Activated naive CD4-positive, alpha-beta T cell treated with anti-CD3 and anti-CD28 coated beads, Interleukin-2, amount 50 U/mL, for 16 hours (primary cell): ENCODE data around the gene APOA1.

Experiments
- DNase-seq: peaks from one replicate; pipeline ENCODE4 v3.0.0-alpha.2; 2020

Gene APOA1

GRCh38 chr11:116837231-116838091 is at the start of gene APOA1:
Gene APOA1 (minus strand): TSS chr11:116837622. CDS start chr11:116837387, 235 bp downstream.
- DNase-seq = no peak

GRCh38 chr11:116885951-116886655 is 48.7 kb upstream of the APOA1 start:
- DNase-seq = no peak

DNA sequence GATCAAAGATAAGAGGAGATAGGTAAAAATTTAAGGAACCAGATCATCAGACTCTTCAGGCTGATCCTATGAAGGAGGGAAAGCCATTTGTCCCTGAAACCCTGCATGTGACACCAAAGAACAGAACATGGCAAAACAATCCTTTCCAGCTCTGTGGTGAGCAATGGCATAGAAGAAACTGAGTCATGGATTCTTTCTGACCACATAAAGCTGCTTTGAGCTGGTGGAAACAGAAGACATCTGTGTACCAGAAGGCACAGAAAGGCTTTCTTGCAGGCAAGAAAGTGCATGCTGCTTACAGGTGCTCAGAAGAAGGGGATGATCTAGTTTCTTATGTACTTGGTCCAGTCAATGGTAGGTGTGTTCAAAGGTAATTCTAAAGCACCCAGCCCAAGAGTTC is 45.0 kb upstream of the APOA1 start:
- DNase-seq = no peak

DNA sequence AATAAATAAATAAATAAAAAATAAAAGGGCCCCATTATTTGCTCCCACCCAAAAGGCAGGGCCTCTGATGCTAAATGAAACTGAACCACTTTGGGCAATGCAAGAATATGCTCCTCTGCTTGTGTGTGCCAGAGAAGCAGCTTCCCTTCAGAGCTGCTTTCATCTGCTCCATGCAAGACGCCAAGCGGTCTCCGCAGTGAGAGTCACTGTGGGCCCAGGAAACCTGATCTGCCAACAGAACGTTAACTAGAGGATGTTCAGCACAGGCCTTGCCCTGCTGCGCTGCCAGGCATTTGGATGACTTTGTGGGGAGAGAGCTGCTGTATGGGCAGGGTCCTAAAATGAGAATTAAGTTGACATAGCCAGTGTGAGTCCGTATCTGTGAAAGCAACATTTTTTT is 43.7 kb upstream of the APOA1 start:
- no peak for DNase-seq

- DNase-seq = no peak
Measured at GRCh38 chr11:116879800-116880625, 42.6 kb upstream of the APOA1 start.

GRCh38 chr11:116876656-116877055 is 39.2 kb upstream of the APOA1 start:
- DNase-seq = no peak

- DNase-seq = no peak
Measured at GRCh38 chr11:116875194-116875593, 37.8 kb upstream of the APOA1 start.

DNA sequence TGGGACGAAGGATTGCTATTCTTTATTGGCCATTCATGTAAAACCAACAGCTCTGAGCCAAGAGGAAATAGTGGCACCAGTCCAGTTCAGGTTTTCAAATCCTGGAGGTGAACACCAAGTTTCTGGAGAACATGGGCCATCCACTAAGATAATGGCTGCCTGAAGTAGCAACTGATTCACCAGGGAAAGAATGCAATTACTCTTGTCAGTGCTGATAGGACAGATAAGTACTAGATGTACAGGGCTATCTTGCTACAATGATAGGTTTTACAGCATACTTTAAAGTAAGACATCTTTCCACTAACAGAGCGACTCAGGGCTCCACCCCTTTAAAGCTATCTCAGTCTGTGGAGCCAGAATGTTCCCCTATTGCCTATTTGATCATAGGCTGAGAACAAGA is 36.8 kb upstream of the APOA1 start:
- no peak for DNase-seq

DNA sequence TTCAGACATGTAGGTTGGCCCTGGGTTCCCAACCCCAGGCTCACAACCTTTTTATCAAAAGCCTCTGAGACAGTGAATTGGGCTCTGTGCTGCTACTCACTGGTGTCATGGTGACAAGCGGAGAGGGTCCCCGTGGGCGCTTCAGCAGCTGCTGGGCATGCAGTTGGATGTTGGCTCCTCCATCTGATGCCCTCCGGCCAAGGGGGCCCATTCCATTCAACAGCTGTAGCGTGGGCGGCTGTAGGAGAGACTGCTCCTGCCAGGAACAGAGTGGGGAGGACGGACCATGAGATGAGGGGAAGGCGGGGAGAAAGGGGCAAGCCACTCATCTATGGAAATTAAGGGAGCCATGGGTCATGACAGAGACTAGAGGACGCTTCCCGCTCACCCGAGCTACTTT is 36.0 kb upstream of the APOA1 start:
- no peak for DNase-seq

DNA sequence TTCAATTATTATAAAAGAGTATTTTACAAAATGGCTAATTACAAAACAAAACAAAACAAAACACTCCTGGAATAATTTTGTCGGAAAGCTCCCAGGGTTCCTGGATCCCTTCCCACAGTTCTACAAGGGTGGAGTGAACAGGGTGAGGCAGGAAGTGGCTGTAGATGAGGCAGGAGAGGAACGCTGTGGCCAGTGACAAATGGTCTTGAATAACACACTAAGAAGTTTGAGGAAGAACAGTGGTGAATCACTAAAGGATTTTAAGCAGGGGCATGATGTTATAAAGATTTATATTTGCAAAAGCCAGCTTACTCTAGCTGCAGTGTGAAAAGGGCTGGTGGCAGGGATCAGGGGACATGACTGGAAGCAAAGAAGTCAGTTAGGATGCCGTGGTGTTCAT is 33.8 kb upstream of the APOA1 start:
- DNase-seq = no peak

DNA sequence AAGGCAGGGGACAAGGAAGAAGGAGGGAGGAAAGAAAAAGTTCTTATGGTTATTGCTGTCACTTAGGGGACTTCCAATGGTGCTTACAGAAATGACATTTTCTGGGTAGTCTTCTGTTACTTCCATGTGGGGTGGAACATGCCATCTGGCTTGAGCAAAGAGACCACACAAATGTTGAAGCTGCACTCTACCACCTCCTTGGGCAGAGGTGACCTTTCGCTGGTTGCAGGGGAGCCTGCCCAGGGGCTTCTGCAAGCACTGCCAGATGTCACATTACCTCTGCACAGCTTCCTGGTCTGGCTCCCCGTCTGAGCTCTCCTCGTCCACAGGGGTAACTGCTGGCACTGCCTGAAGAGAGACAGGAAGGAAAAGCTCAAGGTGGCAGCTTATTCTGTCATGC is 32.6 kb upstream of the APOA1 start:
- no peak for DNase-seq

DNA sequence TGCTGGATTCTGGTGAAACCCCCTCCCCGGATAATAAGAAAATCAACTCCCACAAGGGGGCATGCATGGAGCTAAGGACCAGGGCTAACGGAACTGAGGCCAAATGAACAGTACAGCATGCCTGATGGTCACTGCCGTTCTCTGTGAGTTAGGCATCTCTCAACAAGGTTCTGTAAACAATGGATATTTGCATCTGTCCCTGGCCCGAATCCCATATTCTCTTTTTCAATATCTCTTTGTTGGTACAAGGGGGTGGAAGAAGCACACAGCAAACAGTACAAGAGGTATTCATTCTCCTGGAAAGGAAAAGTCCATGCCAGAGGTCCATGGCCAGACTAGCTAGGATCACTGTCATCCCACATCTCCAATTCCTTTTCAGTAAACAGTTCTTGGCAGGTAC is 32.2 kb upstream of the APOA1 start:
- DNase-seq = no peak

DNA sequence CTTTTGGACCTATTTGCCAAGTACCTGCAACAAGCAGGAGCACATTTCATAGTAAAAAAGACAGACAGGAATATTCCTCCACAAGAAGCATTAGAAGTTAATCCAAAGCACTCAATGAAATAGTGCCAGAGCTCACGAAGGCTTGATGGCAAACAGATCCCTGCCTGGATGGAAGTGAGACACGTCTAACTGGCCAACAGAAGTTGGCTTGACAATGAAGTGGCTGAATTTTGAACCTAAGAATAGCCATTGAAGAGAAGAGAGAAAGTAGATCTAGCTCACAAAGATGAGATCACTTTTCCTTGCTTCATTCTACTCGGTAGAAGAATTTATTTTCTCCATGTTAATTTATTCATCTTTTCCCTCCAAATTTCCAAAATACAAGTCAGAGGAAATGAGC is 30.6 kb upstream of the APOA1 start:
- no peak for DNase-seq

- no peak for DNase-seq
Measured at GRCh38 chr11:116867619-116868018, 30.2 kb upstream of the APOA1 start.

DNA sequence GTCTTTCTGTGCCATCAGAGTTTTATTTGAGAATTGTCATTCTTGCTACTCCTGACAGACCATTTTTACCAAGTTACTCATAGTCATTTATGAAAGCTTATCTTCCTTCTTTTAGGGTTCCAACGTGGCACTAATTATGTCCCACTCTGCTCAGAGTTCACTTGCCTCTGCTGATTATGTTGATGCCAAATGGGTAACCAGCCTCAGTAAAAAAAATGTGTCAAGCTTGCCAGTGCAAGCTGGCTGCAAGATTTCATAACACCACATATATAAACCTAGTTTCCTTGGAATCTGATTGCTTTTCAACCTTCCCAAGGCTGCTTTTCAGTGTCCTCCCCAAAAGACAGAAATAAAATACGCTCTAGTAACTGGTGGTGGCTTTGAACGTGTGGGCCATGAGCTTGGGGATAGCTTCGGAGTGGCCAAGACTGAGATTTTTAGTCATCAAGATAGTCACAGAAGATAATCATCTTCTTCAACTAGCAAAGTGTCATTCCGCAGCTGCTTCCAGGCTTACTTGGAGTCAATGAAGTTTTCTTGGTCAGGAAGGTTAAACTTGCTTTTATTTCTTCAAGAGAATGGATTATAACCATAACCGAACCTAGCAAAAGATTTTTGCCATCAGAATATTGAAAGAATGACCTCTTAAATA is 29.5 kb upstream of the APOA1 start:
- no peak for DNase-seq

- DNase-seq = no peak
Measured at GRCh38 chr11:116865696-116866095, 28.3 kb upstream of the APOA1 start.

GRCh38 chr11:116864531-116864930 is 27.1 kb upstream of the APOA1 start:
- no peak for DNase-seq

GRCh38 chr11:116862951-116863350 is 25.5 kb upstream of the APOA1 start:
- DNase-seq = no peak

DNA sequence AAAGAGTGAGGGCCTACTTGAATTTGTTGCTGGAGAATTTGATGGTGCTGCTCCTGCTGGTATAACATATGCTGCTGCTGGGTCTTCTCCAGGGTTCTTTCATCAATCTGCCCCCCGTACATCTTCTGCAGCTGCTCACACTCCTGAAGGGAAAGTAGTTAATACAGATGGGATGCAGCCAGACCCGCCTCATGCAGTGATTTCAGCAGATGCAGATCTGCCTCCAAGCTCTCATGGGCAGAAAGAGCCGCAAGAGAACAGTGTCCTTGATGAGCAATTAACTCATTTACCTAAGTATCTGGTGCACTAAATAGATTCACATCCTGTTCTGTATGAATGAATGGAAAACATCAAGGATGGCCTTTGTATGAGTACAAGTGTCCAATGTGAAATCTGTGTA is 24.8 kb upstream of the APOA1 start:
- no peak for DNase-seq

DNA sequence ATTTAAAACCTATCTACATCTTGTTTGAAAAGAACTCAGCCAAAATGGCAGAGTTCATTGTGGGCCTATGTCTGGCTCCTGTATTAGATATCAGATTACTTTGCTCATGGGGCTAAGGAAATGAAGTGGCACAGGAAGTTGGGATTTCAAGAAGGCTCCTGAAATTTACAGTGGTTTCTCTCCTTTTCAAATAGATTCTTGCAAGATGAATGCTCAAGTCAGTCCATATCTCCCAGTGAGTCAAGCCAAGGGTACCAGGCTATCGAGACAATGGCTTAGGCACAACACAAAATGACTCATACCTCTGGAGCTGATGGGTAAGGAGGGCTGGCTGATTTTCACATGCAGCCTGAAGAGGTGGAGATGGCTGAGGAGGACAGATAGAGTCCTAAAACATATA is 24.1 kb upstream of the APOA1 start:
- DNase-seq = no peak

- no peak for DNase-seq
Measured at GRCh38 chr11:116860303-116860702, 22.9 kb upstream of the APOA1 start.

DNA sequence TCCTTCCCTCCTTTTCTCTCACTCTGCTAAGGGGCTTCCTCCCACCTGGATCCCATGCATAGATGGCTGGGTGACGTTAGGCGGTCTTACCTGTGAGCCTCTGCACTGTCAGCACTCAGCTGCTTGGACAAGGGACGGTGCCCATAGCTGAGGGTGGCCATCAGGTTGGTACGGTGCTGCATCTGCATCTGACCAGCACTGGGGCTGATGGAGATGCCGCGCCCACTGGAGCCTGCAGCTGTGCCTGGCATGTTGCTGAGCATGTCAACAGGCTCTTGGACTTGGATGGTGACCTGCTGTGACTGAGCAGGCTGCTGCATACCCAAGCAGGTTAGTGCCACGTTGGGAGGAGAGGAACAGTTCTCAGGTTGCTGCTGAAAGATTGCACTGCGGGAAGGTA is 21.8 kb upstream of the APOA1 start:
- DNase-seq = no peak

- DNase-seq = no peak
Measured at GRCh38 chr11:116857936-116858335, 20.5 kb upstream of the APOA1 start.
